ENCODE results near the gene FSTL4.
A peak's percentile ranks its signal among the peaks of the same experiment; 100 is the strongest.

Gene FSTL4

DNA sequence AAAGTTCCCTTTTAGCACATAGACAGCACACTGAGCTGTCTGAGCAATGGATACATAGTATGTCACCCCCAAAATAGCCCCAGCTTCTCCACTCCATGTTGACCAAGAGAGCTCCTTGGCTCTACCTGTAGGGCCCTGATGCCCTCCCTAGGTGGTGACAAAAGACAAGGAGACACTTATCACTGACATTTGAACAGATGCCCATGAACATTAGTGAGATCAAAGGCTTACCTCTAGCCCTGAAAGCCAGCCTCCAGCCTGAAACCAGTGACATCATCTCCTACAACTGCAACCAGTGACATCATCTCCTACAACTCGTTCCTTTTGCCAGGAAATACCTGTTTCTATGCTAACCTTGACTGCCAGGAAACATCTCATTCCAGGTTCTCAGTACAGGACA is 122.7 kb downstream of the FSTL4 start:
- TF ChIP-seq EZH2phosphoT487 (IDR thresholded peaks at IDR 0.05; ENCODE audit: low read length): no peak
- TF ChIP-seq CTCF (IDR thresholded peaks at IDR 0.05; ENCODE audit: low read length): peak; percentile 54
- Histone ChIP-seq H4K20me1 (ENCODE audit: insufficient read depth, low read length) (no peaks in the 10 kb centered on the region), H3K36me3 (replicated peaks; ENCODE audit: insufficient read depth, low read length) (no peaks in the 10 kb centered on the region), H3K4me3 (ENCODE audit: low read length) (no peak overlapping the region), H3K9me3 (replicated peaks; ENCODE audit: insufficient read depth, low read length) (no peaks in the 10 kb centered on the region), H3K4me1 (ENCODE audit: low read length) (peaks cover 4% of the 10 kb centered on the region; the same call in 1 of the 2 replicates), H3K9me2 (replicated peaks; ENCODE audit: insufficient read depth, low read length) (no peaks in the 10 kb centered on the region), H2AFZ (ENCODE audit: low read length) (no peak overlapping the region; the same call in 1 of the 2 replicates), H3K27me3 (replicated peaks; ENCODE audit: insufficient read depth, low read length) (no peaks in the 10 kb centered on the region), H3K4me2 (ENCODE audit: low read depth, low read length) (no peak overlapping the region), H3K9ac (ENCODE audit: low read length) (no peak overlapping the region), H3K27ac (ENCODE audit: low read length) (no peak overlapping the region), H3K79me2 (ENCODE audit: low read length) (no peaks in the 10 kb centered on the region), H3F3A (ENCODE audit: insufficient read depth, low read length) (no peaks in the 10 kb centered on the region)
- DNase-seq: peak; percentile 74

DNA sequence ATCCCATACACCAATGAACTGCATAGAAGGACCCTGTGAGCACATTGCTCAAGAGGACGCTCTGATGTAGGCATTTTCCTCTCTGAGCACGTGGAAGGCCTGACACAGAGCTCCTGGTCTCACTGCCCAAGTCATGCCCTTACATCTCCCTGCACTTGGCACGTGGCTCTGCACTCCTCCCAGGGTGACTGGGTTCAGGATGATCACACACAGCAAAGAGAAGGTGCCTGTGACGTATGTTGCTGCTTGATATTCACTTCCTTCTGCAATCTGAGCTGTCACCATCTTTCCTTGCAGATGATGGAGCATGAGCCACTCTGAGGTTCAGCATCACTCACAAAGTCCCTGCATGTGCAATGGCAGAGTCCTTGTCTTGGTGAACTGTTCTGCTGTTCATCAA is 125.2 kb downstream of the FSTL4 start:
- no peak for TF ChIP-seq EZH2phosphoT487 (IDR thresholded peaks at IDR 0.05; ENCODE audit: low read length)
- no peak for TF ChIP-seq EZH2 (optimal IDR thresholded peaks at IDR 0.05; ENCODE audit: low read depth, low read length)
- H3K4me3 ChIP-seq (ENCODE audit: low read length): no peak overlapping the region
- H3K27ac ChIP-seq (ENCODE audit: low read length): no peak overlapping the region

DNA sequence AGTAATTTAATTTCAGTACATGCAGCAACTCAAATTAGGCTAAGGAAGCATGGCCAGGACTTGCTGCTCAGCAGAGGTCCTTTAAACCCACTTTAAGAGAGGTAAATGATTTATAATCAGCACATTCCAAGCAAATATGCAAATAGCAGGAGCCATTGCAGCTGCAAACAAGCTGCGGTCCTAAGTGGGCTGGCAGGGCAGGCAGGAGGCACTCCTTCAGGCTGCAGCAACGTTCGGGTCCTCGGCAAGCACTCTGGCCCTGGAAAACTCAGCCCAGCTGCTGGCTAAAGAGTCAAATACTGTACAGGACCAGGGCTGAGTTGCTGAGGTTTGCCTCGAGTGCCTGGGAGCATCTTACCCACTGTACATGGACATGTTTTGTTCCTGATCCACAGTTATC is 126.9 kb downstream of the FSTL4 start:
- H3K4me1 ChIP-seq (ENCODE audit: low read length): peaks cover 4% of the 10 kb centered on the region; the same call in 1 of the 2 replicates
- DNase-seq: no peak
- H3K4me3 ChIP-seq (ENCODE audit: low read length): no peak overlapping the region
- H3K27me3 ChIP-seq (replicated peaks; ENCODE audit: insufficient read depth, low read length): no peaks in the 10 kb centered on the region
- no peaks in the 10 kb centered on the region for H3K36me3 ChIP-seq (replicated peaks; ENCODE audit: insufficient read depth, low read length)
- no peak overlapping the region for H3K27ac ChIP-seq (ENCODE audit: low read length)
- H3K79me2 ChIP-seq (ENCODE audit: low read length): no peaks in the 10 kb centered on the region
- TF ChIP-seq EZH2 (optimal IDR thresholded peaks at IDR 0.05; ENCODE audit: low read depth, low read length): no peak
- no peak for TF ChIP-seq CTCF (IDR thresholded peaks at IDR 0.05; ENCODE audit: low read length)
- TF ChIP-seq EZH2phosphoT487 (IDR thresholded peaks at IDR 0.05; ENCODE audit: low read length): no peak
- no peaks in the 10 kb centered on the region for H4K20me1 ChIP-seq (ENCODE audit: insufficient read depth, low read length)
- H3F3A ChIP-seq (ENCODE audit: insufficient read depth, low read length): no peaks in the 10 kb centered on the region
- H3K4me2 ChIP-seq (ENCODE audit: low read depth, low read length): no peak overlapping the region
- no peak overlapping the region for H2AFZ ChIP-seq (ENCODE audit: low read length)
- H3K9ac ChIP-seq (ENCODE audit: low read length): no peak overlapping the region
- H3K9me2 ChIP-seq (replicated peaks; ENCODE audit: insufficient read depth, low read length): no peaks in the 10 kb centered on the region
- no peaks in the 10 kb centered on the region for H3K9me3 ChIP-seq (replicated peaks; ENCODE audit: insufficient read depth, low read length)

More for the DNA sequence above, 125.2 kb downstream of the FSTL4 start:
- Histone ChIP-seq H3K9ac (ENCODE audit: low read length) (no peak overlapping the region), H3K27me3 (replicated peaks; ENCODE audit: insufficient read depth, low read length) (no peaks in the 10 kb centered on the region), H3F3A (ENCODE audit: insufficient read depth, low read length) (no peaks in the 10 kb centered on the region), H3K79me2 (ENCODE audit: low read length) (no peaks in the 10 kb centered on the region), H3K36me3 (replicated peaks; ENCODE audit: insufficient read depth, low read length) (no peaks in the 10 kb centered on the region), H2AFZ (ENCODE audit: low read length) (no peak overlapping the region), H3K4me2 (ENCODE audit: low read depth, low read length) (no peak overlapping the region), H3K9me2 (replicated peaks; ENCODE audit: insufficient read depth, low read length) (no peaks in the 10 kb centered on the region), H4K20me1 (ENCODE audit: insufficient read depth, low read length) (no peaks in the 10 kb centered on the region), H3K9me3 (replicated peaks; ENCODE audit: insufficient read depth, low read length) (no peaks in the 10 kb centered on the region), H3K4me1 (ENCODE audit: low read length) (peaks cover 4% of the 10 kb centered on the region; the same call in 1 of the 2 replicates)
- no peak for DNase-seq

GRCh38 chr5:133483406-133484090 is 128.8 kb downstream of the FSTL4 start:
- H3K4me1 ChIP-seq (ENCODE audit: low read length): no peaks in the 10 kb centered on the region

More at GRCh38 chr5:133483406-133484090, 128.8 kb downstream of the FSTL4 start:
- no peaks in the 10 kb centered on the region for H3F3A ChIP-seq (ENCODE audit: insufficient read depth, low read length)
- no peak for DNase-seq
- TF ChIP-seq EZH2 (optimal IDR thresholded peaks at IDR 0.05; ENCODE audit: low read depth, low read length) (no peak), EZH2phosphoT487 (IDR thresholded peaks at IDR 0.05; ENCODE audit: low read length) (no peak), CTCF (IDR thresholded peaks at IDR 0.05; ENCODE audit: low read length) (no peak)
- no peaks in the 10 kb centered on the region for H3K79me2 ChIP-seq (ENCODE audit: low read length)
- H3K4me3 ChIP-seq (ENCODE audit: low read length): no peak overlapping the region
- no peak overlapping the region for H3K9ac ChIP-seq (ENCODE audit: low read length)
- no peak overlapping the region for H3K4me2 ChIP-seq (ENCODE audit: low read depth, low read length)
- no peaks in the 10 kb centered on the region for H4K20me1 ChIP-seq (ENCODE audit: insufficient read depth, low read length)
- no peaks in the 10 kb centered on the region for H3K9me2 ChIP-seq (replicated peaks; ENCODE audit: insufficient read depth, low read length)
- H3K27ac ChIP-seq (ENCODE audit: low read length): no peak overlapping the region
- H3K27me3 ChIP-seq (replicated peaks; ENCODE audit: insufficient read depth, low read length): no peaks in the 10 kb centered on the region
- no peaks in the 10 kb centered on the region for H3K9me3 ChIP-seq (replicated peaks; ENCODE audit: insufficient read depth, low read length)
- no peak overlapping the region for H2AFZ ChIP-seq (ENCODE audit: low read length)
- no peaks in the 10 kb centered on the region for H3K36me3 ChIP-seq (replicated peaks; ENCODE audit: insufficient read depth, low read length)
